Colonic mucosa (tissue), 4 donors: Measurements from ENCODE around the gene SLC7A1. TPM values are rescaled to one million over a fixed set of nuclear protein-coding genes. Genes with fewer than 3 reads are reported as not detected.

Experiments used
- DNase-seq: peaks from one replicate; pipeline ENCODE4 v3.0.0-alpha.2; 2020
- H3K27ac ChIP-seq: fragments of 200-600 bp; one replicate; pipeline ENCODE4 v1.8.0; 2021
- H3K27me3 ChIP-seq: fragments of 200-600 bp; one replicate; pipeline ENCODE4 v1.8.0; 2021
- H3K36me3 ChIP-seq: fragments of 200-600 bp; one replicate; pipeline ENCODE4 v1.8.0; 2021
- H3K4me1 ChIP-seq: fragments of 200-600 bp; one replicate; pipeline ENCODE4 v1.8.0; 2021; ENCODE audit warnings: mild to moderate bottlenecking
- H3K4me3 ChIP-seq: fragments of 200-600 bp; one replicate; pipeline ENCODE4 v1.8.0; 2021
- H3K9ac ChIP-seq, 2 donors: one replicate each; pipeline ENCODE4 v1.7.0; 2013; ENCODE audit warnings: control low read depth in 2 of 2, low read depth in 2 of 2, low read length in 2 of 2
- H3K9me3 ChIP-seq: fragments of 200-600 bp; one replicate; pipeline ENCODE4 v1.8.0; 2021
- intact Hi-C: fragments of 100-400 bp; cut with DNase I; formaldehyde crosslinking; loops from one replicate; pipeline ENCODE4 v1.14.1; 2022
- total RNA-seq, 2 donors: library from RNA; stranded (reverse); fragmentation: NEBNext Ultra II Directional in 1 of 2; extraction: Animal tissue kit (Norgen Biotek cat#: 25700) in 1 of 2; gene quantifications; one replicate each; pipeline ENCODE4 v1.2.1, GENCODE V29; 2021
- TF ChIP-seq, protein P1 (sequence below): fragments of 200-600 bp; IDR thresholded peaks from one replicate; pipeline ENCODE4 v1.8.0; 2022; ENCODE audit warnings: antibody characterized with exemption, mild to moderate bottlenecking
- donor health status: healthy.
- donor health status: DM: no; HTN: no; CAD: no.
- donor health status: DM: no; HTN: no; CAD: no.

Gene SLC7A1
- total RNA-seq, 2 donors from 2014 or later = 52.4 to 62.8 TPM

DNA sequence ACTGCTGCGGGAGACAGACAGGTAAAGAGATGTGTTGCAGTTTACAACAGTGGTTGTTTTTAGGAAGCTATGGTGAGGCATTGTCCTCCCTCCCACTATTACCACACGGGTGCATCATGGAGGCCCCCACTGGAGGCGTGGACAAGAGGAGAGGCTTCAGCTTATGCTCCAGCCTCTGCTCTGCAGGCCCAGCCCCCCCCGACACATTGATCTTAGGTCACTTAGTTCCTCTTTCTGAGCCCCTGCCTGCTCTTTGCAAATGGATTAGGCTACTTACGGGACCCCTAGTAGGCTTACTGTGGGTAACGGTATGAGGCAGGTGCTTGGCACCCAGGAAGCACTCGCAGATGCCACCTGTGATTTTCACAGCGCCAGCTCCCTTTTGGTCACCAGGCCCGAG lies 123.9 kb downstream of the SLC7A1 start:
- Histone ChIP-seq H3K9me3 (no peaks in the 10 kb centered on the region), H3K27ac (no peak overlapping the region), H3K4me1 (no peaks in the 10 kb centered on the region), H3K27me3 (no peaks in the 10 kb centered on the region), H3K9ac (no peak overlapping the region), H3K4me3 (no peak overlapping the region), H3K36me3 (no peaks in the 10 kb centered on the region)
- TF ChIP-seq, protein P1, sequence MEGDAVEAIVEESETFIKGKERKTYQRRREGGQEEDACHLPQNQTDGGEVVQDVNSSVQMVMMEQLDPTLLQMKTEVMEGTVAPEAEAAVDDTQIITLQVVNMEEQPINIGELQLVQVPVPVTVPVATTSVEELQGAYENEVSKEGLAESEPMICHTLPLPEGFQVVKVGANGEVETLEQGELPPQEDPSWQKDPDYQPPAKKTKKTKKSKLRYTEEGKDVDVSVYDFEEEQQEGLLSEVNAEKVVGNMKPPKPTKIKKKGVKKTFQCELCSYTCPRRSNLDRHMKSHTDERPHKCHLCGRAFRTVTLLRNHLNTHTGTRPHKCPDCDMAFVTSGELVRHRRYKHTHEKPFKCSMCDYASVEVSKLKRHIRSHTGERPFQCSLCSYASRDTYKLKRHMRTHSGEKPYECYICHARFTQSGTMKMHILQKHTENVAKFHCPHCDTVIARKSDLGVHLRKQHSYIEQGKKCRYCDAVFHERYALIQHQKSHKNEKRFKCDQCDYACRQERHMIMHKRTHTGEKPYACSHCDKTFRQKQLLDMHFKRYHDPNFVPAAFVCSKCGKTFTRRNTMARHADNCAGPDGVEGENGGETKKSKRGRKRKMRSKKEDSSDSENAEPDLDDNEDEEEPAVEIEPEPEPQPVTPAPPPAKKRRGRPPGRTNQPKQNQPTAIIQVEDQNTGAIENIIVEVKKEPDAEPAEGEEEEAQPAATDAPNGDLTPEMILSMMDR = no peak
- intact Hi-C loops = no loop called here
- DNase-seq = no peak

DNA sequence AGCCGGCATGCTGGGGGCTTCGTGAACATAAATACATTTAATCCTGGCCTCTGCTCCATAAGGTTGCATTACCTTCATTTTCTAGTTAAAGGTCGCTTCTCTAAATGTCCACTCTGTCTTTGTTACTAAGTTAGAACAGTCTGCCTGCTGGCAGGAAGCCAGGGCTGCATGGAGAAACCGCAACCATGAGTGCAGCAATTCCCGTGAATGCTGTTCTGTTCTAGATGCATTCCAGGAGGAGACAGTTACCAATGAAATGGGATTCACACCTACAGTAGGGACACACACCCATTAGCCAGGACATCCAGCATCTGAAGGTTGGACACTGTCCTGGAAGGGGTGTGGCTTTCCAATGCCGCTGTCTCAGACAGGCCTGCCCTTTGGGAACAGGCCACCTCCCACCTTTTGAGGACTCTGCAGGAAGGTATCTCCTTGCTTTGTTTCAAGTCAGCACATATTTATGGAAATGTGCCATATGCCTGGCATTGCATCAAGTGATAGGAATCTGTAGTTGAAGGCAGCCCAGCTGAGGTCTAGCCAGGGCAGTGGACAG lies 129.7 kb downstream of the SLC7A1 start:
- Histone ChIP-seq H3K27ac (no peak overlapping the region), H3K27me3 (no peaks in the 10 kb centered on the region), H3K4me3 (no peak overlapping the region), H3K36me3 (no peaks in the 10 kb centered on the region), H3K9me3 (no peaks in the 10 kb centered on the region), H3K4me1 (no peaks in the 10 kb centered on the region), H3K9ac (no peak overlapping the region)
- DNase-seq = no peak
- TF ChIP-seq, protein P1 = no peak
- intact Hi-C loops = no loop called here

DNA sequence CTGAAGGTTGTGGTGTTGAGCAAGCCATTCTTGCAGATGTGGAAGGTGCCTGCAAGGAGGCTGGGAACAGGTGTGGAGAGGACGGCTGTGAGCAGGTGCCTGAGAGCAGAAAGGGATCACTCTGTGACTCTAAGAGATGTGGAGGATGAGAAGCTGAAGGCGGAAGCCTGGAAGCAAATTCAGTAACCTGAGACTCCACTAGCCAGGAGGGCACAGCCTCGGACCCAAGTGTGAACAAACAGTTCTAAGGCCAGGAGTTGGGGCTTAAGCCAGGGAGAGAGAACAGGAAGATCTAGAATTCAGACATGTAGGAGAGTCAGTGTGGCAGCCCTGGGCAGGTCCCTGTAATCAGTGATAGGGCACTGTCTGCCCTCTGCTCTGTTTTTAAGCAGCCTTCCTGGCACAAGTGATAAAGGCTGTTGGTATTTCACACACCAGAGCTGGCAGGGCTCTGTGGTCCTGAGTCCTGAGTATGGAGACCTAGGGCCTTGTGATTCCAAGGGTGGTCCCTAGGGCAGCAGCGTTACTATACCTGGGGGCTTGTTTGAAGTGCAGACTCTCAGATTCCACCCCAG lies 131.3 kb downstream of the SLC7A1 start:
- H3K9ac ChIP-seq = no peak overlapping the region
- H3K36me3 ChIP-seq = no peaks in the 10 kb centered on the region
- DNase-seq = no peak
- H3K4me3 ChIP-seq = no peak overlapping the region
- no peaks in the 10 kb centered on the region for H3K9me3 ChIP-seq
- no peaks in the 10 kb centered on the region for H3K4me1 ChIP-seq
- H3K27me3 ChIP-seq = no peaks in the 10 kb centered on the region
- intact Hi-C loops = no loop called here
- TF ChIP-seq, protein P1 = no peak
- H3K27ac ChIP-seq = no peak overlapping the region

DNA sequence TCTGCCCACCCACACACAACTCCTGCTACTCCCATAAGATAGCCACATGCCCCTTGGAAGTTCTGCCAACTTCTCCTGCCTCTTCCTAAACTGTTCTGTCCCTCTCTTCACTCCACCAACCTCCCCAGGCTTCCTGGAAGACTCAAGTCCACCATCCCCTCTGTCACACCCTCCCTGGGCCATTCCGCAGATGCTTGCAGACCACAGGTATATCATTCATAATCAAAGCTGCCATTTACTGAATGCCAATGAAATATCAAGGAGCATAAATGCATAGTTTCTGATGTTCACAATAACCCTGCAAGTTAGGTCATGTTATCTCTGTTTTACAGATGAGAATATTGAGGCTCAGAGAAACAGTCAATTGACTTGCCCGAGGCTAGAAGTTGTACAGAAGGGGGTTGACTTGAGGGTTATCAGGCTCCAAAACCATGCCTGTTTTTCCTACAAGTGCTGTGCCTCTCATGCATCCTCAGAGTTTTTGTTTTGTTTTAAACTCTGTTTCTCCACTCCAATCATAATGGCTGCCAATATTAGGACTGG lies 135.6 kb downstream of the SLC7A1 start:
- intact Hi-C loops = no loop called here
- Histone ChIP-seq H3K27ac (no peak overlapping the region), H3K9ac (no peak overlapping the region), H3K36me3 (no peaks in the 10 kb centered on the region), H3K4me3 (no peak overlapping the region), H3K9me3 (no peaks in the 10 kb centered on the region), H3K4me1 (no peaks in the 10 kb centered on the region), H3K27me3 (no peaks in the 10 kb centered on the region)
- DNase-seq = no peak
- TF ChIP-seq, protein P1 = no peak
